Measurements from ENCODE around the gene IL4R. TPM values are rescaled to one million over a fixed set of nuclear protein-coding genes. Genes with fewer than 3 reads are reported as not detected.
A peak's percentile ranks its signal among the peaks of the same experiment; 100 is the strongest.
"Not testable (repeated sequence)": the region's sequence is repeated elsewhere in the genome, so short reads cannot be mapped to it uniquely, and the experiment has no call there.

IL4R gene
- 33.2 and 52.3 TPM in 2 replicates for total RNA-seq

- DNase-seq (ENCODE audit: low read depth, low spot score) = peak; percentile 33
These were observed at the start of gene IL4R for GRCh38 chr16:27313422-27314160. Gene IL4R (plus strand): TSS chr16:27313974. CDS start chr16:27340204, 26,230 bp downstream.

DNA sequence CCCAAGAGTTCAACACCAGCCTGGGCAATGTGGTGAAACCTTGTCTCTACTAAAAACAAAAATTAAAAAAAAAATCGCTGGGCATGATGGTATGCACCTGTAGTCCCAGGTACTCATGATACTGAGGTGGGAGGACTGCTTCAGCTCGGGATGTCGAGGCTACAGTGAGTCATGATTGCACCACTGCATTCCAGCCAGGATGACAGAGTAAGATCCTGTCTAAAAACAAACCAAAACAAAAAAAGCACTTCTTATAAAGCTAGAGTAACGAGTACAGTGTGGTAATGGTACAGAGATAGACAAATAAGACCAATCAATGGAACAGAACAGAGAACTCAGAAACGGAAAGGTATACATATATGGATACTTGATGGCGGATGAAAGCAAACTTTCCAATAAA, 49.6 kb upstream of the IL4R start:
- DNase-seq (ENCODE audit: low read depth, low spot score) = no peak

DNA sequence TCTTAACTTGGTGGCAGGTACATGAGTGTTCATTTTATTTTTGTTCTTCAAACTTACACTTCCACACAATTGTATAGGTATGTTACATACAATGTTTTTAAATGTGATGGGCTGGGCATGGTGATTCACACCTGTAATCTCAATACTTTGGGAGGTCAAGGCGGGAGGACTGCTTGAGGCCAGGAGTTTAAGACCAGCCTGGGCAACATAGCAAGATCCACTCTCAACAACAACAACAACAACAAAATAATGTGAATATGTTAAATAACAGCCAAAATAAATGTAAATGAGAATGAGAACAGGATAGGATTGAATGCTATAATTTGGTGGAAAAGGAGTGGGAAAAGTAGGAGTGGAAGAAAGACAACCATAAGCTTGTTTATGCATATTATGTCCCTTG, 47.8 kb upstream of the IL4R start:
- DNase-seq (ENCODE audit: low read depth, low spot score) = no peak

DNA sequence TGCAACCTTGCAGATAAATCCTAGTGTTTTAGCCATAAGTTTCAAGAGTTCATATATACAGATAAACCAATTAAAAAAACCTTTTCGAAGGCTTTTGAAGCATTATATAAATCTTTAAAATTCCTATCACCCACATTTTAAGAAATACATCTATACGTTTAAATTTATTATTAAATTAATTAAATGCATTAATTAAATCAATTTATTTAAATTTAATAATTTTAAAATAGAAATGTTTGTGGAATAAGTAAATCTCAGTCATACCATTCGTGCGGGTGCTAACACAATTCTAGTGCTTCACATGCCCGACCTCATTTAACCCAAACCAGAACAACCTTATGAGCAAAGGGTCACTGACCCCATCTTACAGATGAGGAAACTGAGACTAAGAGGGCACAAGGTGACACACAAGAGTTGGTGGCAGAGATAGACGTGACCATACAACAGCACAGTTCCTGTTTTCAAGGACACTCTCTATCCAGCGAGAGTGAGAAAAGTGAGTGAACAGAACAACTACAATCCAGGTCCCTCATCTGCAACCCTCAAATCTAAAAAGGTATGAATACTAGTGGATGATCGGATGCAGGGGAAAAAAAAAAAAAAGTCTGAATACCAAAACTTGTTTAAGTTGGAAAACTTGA, 46.6 kb upstream of the IL4R start:
- DNase-seq (ENCODE audit: low read depth, low spot score) = no peak

DNA sequence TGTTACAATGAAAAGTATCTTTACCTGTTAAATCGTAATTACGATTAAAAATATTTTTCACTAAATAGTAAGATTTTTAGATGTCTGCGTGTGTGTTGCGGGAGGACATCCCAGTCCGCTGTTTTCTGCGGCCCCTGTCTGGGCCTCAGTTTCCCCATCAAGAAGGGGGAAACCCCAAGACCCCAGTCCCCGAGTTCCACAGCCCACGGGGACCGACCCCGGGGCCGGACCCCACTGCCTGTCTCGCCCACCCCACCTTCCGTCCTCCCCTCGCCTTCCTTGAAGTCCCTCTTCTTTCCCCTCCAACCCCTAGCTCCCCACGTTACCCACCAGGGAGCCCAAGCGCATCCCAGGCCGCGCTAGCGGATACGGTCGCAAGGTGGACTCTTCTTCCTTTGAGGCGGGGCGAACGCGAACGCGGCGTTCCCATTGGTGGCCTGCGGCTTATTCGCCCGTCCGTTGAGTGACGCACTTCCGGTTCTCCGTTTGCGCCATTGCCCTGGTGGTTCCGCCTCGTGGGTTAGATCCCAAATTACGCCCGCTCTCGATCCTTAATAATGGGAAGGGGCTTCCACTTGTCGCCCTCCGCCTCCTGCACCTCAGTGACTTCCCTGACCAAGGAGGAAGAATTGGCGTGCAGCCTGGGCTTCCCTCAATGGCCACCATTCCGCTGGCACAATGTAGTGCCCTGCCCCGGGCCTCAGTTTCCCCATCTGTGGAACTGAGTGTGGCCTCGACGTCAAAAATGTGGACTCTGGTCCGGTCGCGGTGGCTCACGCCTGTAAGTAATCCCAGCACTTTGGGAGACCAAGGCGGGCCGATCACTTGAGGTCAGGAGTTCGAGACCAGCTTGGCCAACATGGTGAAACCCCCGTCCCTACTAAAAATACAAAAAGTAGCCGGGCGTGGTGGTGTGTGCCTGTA, 45.1 kb upstream of the IL4R start, which contains the start of gene NSMCE1:
NSMCE1 (minus strand) TSS at position 397 of the 924 bp plus-strand sequence. CDS start 11,202 bp downstream, outside the sequence.
- peak; percentile 85 for DNase-seq (ENCODE audit: low read depth, low spot score)

DNA sequence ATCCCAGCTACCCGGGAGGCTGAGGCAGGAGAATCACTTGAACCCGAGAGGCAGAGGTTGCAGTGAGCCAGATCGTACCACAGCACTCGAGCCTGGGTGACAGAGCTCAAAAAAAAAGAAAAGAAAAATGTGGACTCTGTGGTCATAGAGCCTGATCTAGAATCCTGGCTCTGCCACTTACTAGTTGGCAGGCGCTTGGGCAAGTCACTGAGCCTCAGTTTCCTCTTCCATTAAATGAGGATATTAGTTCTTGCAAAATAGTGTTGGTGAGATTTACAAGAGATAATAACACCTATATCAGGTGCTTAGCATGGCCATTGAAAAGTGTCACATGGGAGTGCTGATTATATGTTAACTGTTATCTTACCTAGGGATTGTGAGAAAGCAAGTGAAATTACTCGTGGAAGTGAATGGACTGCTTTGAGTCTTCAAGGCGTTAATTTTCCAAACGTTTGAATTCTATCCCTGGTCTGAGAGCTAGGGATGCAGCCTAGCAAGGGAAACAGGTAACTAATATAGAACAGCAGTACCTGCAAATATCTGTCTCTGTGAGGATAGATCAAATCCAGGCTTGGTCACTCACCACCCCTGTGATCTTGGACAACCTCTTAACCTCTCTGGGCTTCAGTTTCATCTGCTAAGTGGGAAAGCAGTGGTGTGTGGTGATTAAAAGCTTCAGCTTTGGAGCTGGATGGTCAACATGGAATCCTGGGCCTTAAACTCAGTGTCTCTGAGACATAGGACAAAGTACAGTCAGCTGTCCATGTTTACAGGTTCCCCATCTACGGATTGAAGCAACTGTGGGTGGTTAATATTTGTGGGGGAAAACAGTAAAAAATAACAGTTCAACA, 44.2 kb upstream of the IL4R start:
- no peak for DNase-seq (ENCODE audit: low read depth, low spot score)

DNA sequence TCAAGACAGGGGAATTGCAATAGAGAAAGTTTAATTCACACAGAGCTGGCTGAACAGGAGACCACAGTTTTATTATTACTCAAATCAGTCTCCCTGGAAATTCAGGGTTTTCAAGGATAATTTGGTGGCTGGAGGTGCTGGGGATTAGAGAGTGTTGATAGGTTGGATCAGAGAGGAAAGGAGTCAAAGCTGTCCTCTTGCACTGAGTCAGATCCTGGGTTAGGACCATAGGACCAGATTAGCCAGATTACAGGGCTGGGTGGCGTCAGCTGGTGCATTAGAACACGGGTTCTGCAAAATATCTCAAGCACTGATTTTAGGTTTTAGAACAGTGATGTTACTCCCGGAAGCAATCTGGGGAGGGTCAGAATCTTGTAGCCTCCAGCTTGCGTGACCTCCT, 43.4 kb upstream of the IL4R start:
- no peak for DNase-seq (ENCODE audit: low read depth, low spot score)

- DNase-seq (ENCODE audit: low read depth, low spot score) = no peak
These were observed 41.7 kb upstream of the IL4R start for GRCh38 chr16:27272076-27272475.

DNA sequence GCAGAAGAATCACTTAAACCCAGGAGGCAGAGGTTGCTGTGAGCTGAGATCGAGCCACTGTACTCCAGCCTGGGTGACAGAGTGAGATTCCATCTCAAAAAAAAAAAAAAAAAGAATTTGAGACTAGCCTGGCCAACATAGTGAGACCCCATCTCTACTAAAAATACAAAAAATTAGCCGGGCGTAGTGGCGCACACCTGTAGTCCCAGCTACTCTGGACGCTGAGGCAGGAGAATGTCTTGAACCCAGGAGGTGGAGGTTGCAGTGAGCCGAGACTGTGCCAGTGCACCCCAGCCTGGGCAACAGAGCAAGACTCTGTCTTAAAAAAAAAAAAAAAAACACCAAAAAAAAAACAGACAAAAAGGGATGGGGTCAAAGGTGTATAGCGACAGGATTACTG, 41.1 kb upstream of the IL4R start:
- not testable (repeated sequence) for DNase-seq (ENCODE audit: low read depth, low spot score)

- DNase-seq (ENCODE audit: low read depth, low spot score) = no peak
These were observed 40.5 kb upstream of the IL4R start for GRCh38 chr16:27273330-27273669.

DNA sequence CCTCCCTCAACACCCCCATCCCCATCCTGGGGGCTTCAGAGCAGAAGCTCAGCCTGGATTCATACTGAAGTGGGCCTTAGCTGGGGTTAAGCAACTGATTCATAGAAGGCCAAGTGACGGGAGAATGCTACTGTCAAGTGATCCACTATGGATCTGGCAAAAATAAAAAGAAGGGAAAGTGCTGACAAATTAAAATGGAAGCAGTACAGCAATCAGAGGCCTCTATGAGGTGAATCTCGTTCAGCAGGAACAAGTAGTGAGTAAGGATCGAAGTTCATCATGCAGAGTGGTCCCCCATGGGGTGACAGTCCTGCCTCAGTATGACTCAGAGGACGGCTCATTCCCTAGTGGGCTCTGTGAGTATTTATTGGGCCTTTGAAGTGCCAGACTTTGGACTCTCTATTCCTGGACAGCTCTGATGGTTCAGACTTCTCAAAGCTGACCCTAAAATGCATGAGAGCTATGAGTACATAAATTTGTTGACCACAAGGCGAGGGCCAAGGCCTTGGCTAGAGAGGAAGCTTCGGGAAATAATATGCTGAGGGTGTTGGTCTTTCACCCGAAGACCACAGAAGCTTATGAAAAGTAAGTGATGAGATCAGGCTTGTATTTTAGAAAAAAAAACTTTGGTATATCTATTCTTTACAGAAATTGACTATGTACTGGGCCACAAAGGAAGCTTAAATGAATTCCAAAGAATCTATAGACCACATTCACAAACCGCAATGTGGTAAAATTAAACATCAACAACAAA, 39.9 kb upstream of the IL4R start:
- no peak for DNase-seq (ENCODE audit: low read depth, low spot score)

- not testable (repeated sequence) for DNase-seq (ENCODE audit: low read depth, low spot score)
These were observed 39.3 kb upstream of the IL4R start for GRCh38 chr16:27274424-27274874.

- no peak for DNase-seq (ENCODE audit: low read depth, low spot score)
These were observed 38.4 kb upstream of the IL4R start for GRCh38 chr16:27275394-27275793.

GRCh38 chr16:27281243-27281642, 32.5 kb upstream of the IL4R start:
- DNase-seq (ENCODE audit: low read depth, low spot score) = no peak

GRCh38 chr16:27284865-27285675, 28.7 kb upstream of the IL4R start:
- DNase-seq (ENCODE audit: low read depth, low spot score) = no peak

GRCh38 chr16:27285676-27286196, 28.0 kb upstream of the IL4R start:
- no peak for DNase-seq (ENCODE audit: low read depth, low spot score)

- DNase-seq (ENCODE audit: low read depth, low spot score) = peak; percentile 96
These were observed 27.3 kb upstream of the IL4R start for GRCh38 chr16:27286451-27286850.

DNA sequence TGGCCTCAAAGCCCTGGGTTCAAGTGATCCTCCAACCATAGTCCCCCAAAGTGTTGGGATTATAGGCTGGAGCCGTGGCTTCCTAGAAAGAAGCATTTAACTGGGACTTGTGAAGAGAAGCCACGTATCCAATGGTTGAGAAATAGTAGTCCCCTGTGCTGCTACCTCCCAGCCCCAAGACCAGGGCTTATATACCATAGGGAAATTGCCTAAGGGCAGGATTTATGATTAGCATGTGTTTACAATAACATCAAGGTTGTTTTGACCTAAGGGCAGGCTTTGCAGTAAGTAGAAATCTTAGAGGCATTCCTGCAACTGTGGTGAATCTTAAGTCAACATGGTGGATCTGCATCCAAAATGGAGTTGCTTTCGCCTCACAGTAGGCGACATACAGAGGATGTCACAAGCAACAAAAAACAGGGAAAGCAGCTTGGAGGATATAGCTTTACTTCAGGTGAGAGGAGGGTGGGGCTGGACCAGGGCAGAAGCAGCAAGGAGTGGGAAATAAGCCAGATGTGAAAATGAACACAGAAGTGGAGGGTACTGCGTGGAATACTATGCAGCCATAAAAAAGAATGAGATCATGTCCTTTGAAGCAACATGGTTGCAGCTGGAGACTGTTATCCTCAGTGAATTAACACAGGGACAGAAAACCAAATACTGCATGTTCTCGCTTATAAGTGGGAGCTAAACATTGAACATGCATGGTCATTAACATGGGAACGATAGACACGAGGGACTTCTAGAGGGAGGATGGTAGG, 26.5 kb upstream of the IL4R start:
- DNase-seq (ENCODE audit: low read depth, low spot score) = no peak
